Brain microvascular endothelial cell (primary cell): ENCODE results near the gene BMPER.

ENCODE experiments used
- DNase-seq: peaks from one replicate; pipeline ENCODE4 v3.0.0-alpha.2; 2020
- H3K27ac ChIP-seq: fragments of 250-450 bp; sonication (Bioruptor Pico); 2 replicates; pipeline ENCODE4 v1.5.1; 2020; ENCODE audit warnings: mild to moderate bottlenecking, moderate library complexity
- H3K27me3 ChIP-seq: fragments of 250-450 bp; sonication (Bioruptor Pico); replicated peaks from 2 replicates; pipeline ENCODE4 v1.5.1; 2020; ENCODE audit warnings: mild to moderate bottlenecking
- H3K36me3 ChIP-seq: fragments of 250-450 bp; sonication (Bioruptor Pico); replicated peaks from 2 replicates; pipeline ENCODE4 v1.5.1; 2020; ENCODE audit warnings: mild to moderate bottlenecking
- H3K4me3 ChIP-seq: 2 replicates; pipeline ENCODE4 v1.5.1; 2011; ENCODE audit warnings: low read depth, mild to moderate bottlenecking, control low read depth, low read length, moderate library complexity
- CTCF ChIP-seq: IDR thresholded peaks from 2 replicates; pipeline ENCODE4 v1.5.1; 2011; ENCODE audit warnings: low read depth, mild to moderate bottlenecking, moderate library complexity, low read length, control low read depth, inconsistent platforms; ENCODE audit errors: missing control alignments
- in situ Hi-C: cut with HindIII; loops from 2 replicates; pipeline ENCODE4 v1.10.0; 2017; ENCODE audit warnings: low sequenced_read_pairs, low pct_ligation_motif_present

The BMPER gene

DNA sequence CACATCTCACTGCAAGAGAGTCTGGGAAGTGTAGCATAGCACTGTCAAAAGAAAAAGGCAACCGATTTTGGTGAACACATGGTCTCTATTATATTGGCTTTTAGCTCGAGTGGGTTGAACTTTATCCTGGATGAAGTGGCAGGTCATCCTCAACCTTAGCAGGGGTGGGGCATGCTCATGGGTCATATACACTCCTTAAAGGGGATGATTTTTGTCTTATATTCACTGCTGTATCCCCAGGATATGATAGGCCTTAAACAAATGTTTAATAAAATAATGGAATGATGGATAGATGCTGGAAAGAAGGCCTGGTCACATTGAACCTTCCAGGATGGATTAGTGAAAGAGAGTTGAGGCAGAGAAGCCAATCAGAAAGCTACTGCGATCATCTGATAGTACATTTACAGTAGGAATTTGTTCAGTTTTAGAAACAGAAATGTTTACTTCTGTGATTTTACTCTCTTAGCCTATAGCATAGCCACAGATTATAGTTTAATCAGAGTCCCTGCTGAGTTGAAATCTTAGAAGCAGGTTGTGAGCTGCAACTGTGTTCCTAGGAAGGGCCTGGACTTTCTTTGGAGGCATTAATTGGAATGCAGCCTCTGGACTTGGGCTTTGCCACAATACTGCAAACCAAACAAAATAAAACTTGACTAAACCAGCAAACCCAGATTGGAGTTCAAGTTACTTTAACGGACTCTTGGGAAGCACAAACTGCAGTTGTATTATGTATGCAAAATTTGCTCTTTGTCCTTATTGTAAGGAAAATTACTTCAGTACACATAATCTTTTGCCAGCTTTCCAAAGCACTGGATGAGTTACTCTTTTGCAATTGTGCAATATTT lies 138.3 kb downstream of the BMPER start:
- no peaks in the 10 kb centered on the region for H3K36me3 ChIP-seq
- H3K4me3 ChIP-seq: no peak overlapping the region
- DNase-seq: no peak
- no peak for TF ChIP-seq CTCF
- in situ Hi-C loops: no loop called here
- H3K27me3 ChIP-seq: no peaks in the 10 kb centered on the region
- no peak overlapping the region for H3K27ac ChIP-seq

DNA sequence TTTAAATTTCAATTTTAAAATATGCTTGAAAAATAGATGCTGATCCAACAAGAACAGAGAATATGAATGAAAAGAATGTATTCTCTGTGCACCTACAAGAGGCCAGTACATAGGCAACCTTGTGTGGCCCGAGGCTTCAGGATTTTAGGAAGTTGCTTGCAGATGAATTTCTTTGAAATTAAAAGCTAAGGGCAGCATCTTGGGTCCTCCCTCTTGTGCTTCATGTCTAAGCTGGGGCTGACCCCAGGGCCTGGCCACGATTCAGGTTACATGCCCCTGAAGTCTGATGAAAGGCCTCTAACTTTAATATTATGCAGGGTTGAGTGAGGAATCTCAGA lies 138.9 kb downstream of the BMPER start:
- Histone ChIP-seq H3K27me3 (no peaks in the 10 kb centered on the region), H3K27ac (no peak overlapping the region), H3K4me3 (no peak overlapping the region), H3K36me3 (no peaks in the 10 kb centered on the region)
- in situ Hi-C loops: no loop called here
- TF ChIP-seq CTCF: no peak
- DNase-seq: no peak

DNA sequence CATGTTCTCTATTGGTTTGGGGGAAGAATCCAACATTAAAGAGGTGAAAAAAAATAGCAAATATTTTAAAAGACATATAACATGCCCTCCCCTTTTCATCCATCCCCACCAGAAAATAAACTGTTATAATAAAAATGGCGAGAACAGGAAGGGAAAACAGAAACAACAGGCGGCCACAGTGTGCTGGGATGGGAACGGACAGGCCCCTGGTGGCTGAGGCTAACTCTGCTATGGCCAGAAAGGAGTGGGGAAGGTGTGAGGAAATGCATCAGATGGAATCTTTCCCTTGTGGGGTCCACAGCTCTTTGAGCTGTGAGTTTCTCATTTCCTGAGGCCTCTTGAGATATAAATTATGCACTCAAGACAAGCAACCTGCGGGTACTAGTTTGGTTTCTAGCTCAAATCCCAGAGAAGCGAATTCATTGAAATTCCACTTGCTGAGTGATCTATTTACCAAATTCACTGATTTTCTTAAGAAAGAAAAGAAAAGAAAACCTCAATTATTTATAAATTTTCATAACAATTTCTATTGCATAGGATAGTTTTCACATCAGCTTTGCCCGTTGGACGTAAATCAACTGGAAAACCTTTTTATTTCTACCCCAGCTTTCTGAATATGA lies 139.5 kb downstream of the BMPER start:
- no peak for TF ChIP-seq CTCF
- Histone ChIP-seq H3K27ac (no peak overlapping the region), H3K4me3 (no peak overlapping the region), H3K27me3 (no peaks in the 10 kb centered on the region), H3K36me3 (no peaks in the 10 kb centered on the region)
- no peak for DNase-seq
- in situ Hi-C loops: no loop called here

DNA sequence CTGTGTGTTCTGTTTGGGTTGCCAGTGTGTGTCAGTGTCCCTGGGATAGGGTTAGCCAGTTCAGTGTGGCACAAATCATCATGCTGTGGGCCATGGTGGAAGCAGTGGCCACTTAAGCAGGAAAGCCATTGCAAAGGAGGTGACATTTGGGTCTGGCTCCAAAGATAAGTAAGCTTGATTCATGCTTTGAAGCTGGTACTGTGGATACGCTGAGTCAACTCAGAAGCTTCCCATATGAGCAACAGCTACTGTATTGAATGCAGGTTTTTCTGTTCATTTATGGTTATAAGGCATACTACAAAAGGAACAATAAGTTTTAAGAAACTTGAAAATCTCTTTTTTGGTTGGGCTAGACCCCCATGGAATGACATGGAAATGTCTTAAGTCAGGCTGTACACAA lies 143.1 kb downstream of the BMPER start:
- Histone ChIP-seq H3K36me3 (no peaks in the 10 kb centered on the region), H3K4me3 (no peak overlapping the region), H3K27ac (no peak overlapping the region), H3K27me3 (no peaks in the 10 kb centered on the region)
- TF ChIP-seq CTCF: no peak
- in situ Hi-C loops: no loop called here
- no peak for DNase-seq

DNA sequence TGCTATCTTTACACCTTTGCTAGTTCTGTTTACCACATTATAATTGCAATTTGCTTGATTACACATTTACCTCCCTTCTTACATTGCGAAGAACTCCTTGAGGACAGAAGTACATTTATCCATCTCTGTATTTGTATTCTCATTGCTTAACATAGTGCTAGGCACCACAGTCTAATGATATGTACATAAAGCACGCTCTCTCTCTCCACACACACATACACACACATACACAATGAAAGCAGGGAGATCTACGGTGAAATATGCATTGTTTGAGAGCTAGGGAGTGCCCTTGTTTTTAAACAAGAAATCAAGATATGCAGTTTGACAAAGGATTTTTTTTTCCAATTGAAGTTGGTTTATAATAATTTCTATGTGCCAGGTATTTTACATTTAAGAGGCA lies 148.7 kb downstream of the BMPER start:
- no peaks in the 10 kb centered on the region for H3K36me3 ChIP-seq
- no peak for TF ChIP-seq CTCF
- H3K4me3 ChIP-seq: no peak overlapping the region
- no peaks in the 10 kb centered on the region for H3K27me3 ChIP-seq
- no peak for DNase-seq
- in situ Hi-C loops: no loop called here
- no peak overlapping the region for H3K27ac ChIP-seq
